ENCODE data around the gene VAT1L.

Gene VAT1L

GRCh38 chr16:77788181-77789084 lies at the start of gene VAT1L:
TSS of gene VAT1L (plus strand) at chr16:77788564. CDS start at chr16:77788683, 119 bp downstream.
- TF ChIP-seq POLR2A (IDR thresholded peaks at IDR 0.05; ENCODE audit: low read depth, low read length), result no peak
- FAIRE-seq, result no peak
- DNase-seq (ENCODE audit: insufficient read length, low spot score), result peak; percentile 26

- FAIRE-seq (no peak), DNase-seq (ENCODE audit: insufficient read length, low spot score) (no peak)
- no peak for TF ChIP-seq POLR2A (IDR thresholded peaks at IDR 0.05; ENCODE audit: low read depth, low read length)
Measured at GRCh38 chr16:77738706-77739558, 49.4 kb upstream of the VAT1L start.

- no peak for DNase-seq (ENCODE audit: insufficient read length, low spot score)
- no peak for TF ChIP-seq POLR2A (IDR thresholded peaks at IDR 0.05; ENCODE audit: low read depth, low read length)
- no peak for FAIRE-seq
Measured at GRCh38 chr16:77739559-77739892, 48.8 kb upstream of the VAT1L start.

GRCh38 chr16:77744141-77744540 lies 44.2 kb upstream of the VAT1L start:
- FAIRE-seq, result no peak
- TF ChIP-seq POLR2A (IDR thresholded peaks at IDR 0.05; ENCODE audit: low read depth, low read length), result no peak
- DNase-seq (ENCODE audit: insufficient read length, low spot score), result no peak

GRCh38 chr16:77745972-77746371 lies 42.4 kb upstream of the VAT1L start:
- no peak for FAIRE-seq
- no peak for TF ChIP-seq POLR2A (IDR thresholded peaks at IDR 0.05; ENCODE audit: low read depth, low read length)
- DNase-seq (ENCODE audit: insufficient read length, low spot score), result no peak

- FAIRE-seq, result no peak
- no peak for TF ChIP-seq POLR2A (IDR thresholded peaks at IDR 0.05; ENCODE audit: low read depth, low read length)
- no peak for DNase-seq (ENCODE audit: insufficient read length, low spot score)
Measured at GRCh38 chr16:77748421-77749005, 39.9 kb upstream of the VAT1L start.

GRCh38 chr16:77749415-77749814 lies 38.9 kb upstream of the VAT1L start:
- TF ChIP-seq POLR2A (IDR thresholded peaks at IDR 0.05; ENCODE audit: low read depth, low read length), result no peak
- FAIRE-seq (no peak), DNase-seq (ENCODE audit: insufficient read length, low spot score) (no peak)

- FAIRE-seq, result no peak
- no peak for DNase-seq (ENCODE audit: insufficient read length, low spot score)
- no peak for TF ChIP-seq POLR2A (IDR thresholded peaks at IDR 0.05; ENCODE audit: low read depth, low read length)
Measured at GRCh38 chr16:77758046-77758445, 30.3 kb upstream of the VAT1L start.

- TF ChIP-seq POLR2A (IDR thresholded peaks at IDR 0.05; ENCODE audit: low read depth, low read length), result no peak
- DNase-seq (ENCODE audit: insufficient read length, low spot score) (no peak), FAIRE-seq (no peak)
Measured at GRCh38 chr16:77758508-77758907, 29.9 kb upstream of the VAT1L start.

GRCh38 chr16:77759201-77759600 lies 29.2 kb upstream of the VAT1L start:
- no peak for TF ChIP-seq POLR2A (IDR thresholded peaks at IDR 0.05; ENCODE audit: low read depth, low read length)
- FAIRE-seq (no peak), DNase-seq (ENCODE audit: insufficient read length, low spot score) (no peak)

GRCh38 chr16:77759821-77760220 lies 28.5 kb upstream of the VAT1L start:
- DNase-seq (ENCODE audit: insufficient read length, low spot score) (no peak), FAIRE-seq (no peak)
- no peak for TF ChIP-seq POLR2A (IDR thresholded peaks at IDR 0.05; ENCODE audit: low read depth, low read length)

GRCh38 chr16:77760800-77761199 lies 27.6 kb upstream of the VAT1L start:
- DNase-seq (ENCODE audit: insufficient read length, low spot score) (no peak), FAIRE-seq (no peak)
- no peak for TF ChIP-seq POLR2A (IDR thresholded peaks at IDR 0.05; ENCODE audit: low read depth, low read length)

GRCh38 chr16:77761204-77761603 lies 27.2 kb upstream of the VAT1L start:
- no peak for DNase-seq (ENCODE audit: insufficient read length, low spot score)
- FAIRE-seq, result no peak

GRCh38 chr16:77762262-77762661 lies 26.1 kb upstream of the VAT1L start:
- no peak for TF ChIP-seq POLR2A (IDR thresholded peaks at IDR 0.05; ENCODE audit: low read depth, low read length)
- DNase-seq (ENCODE audit: insufficient read length, low spot score) (no peak), FAIRE-seq (no peak)

More at GRCh38 chr16:77761204-77761603, 27.2 kb upstream of the VAT1L start:
- no peak for TF ChIP-seq POLR2A (IDR thresholded peaks at IDR 0.05; ENCODE audit: low read depth, low read length)
